Measurements from ENCODE around the gene SRP68.

Gene SRP68

GRCh38 chr17:76004750-76005262 lies 67.5 kb downstream of the SRP68 start:
- H3K9me3 ChIP-seq (replicated peaks; ENCODE audit: insufficient read depth, low read length) = no peaks in the 10 kb centered on the region
- H3K27ac ChIP-seq (ENCODE audit: low read length) = no peak overlapping the region
- H3K4me3 ChIP-seq (ENCODE audit: low read length) = no peak overlapping the region
- no peak overlapping the region for H2AFZ ChIP-seq (ENCODE audit: low read length)
- no peaks in the 10 kb centered on the region for H3K9me2 ChIP-seq (replicated peaks; ENCODE audit: insufficient read depth, low read length)
- no peaks in the 10 kb centered on the region for H3F3A ChIP-seq (ENCODE audit: insufficient read depth, low read length)
- TF ChIP-seq CTCF (IDR thresholded peaks at IDR 0.05; ENCODE audit: low read length) = no peak
- TF ChIP-seq EZH2 (optimal IDR thresholded peaks at IDR 0.05; ENCODE audit: low read depth, low read length) = no peak
- no peak for TF ChIP-seq EZH2phosphoT487 (IDR thresholded peaks at IDR 0.05; ENCODE audit: low read length)
- no peak for DNase-seq
- H4K20me1 ChIP-seq (ENCODE audit: insufficient read depth, low read length) = no peaks in the 10 kb centered on the region
- no peak overlapping the region for H3K9ac ChIP-seq (ENCODE audit: low read length)
- peaks cover 14% of the 10 kb centered on the region for H3K27me3 ChIP-seq (replicated peaks; ENCODE audit: insufficient read depth, low read length)
- H3K36me3 ChIP-seq (replicated peaks; ENCODE audit: insufficient read depth, low read length) = no peaks in the 10 kb centered on the region
- H3K4me1 ChIP-seq (ENCODE audit: low read length) = no peaks in the 10 kb centered on the region
- no peak overlapping the region for H3K4me2 ChIP-seq (ENCODE audit: low read depth, low read length)
- no peaks in the 10 kb centered on the region for H3K79me2 ChIP-seq (ENCODE audit: low read length)

- no peaks in the 10 kb centered on the region for H3F3A ChIP-seq (ENCODE audit: insufficient read depth, low read length)
- H3K27ac ChIP-seq (ENCODE audit: low read length) = no peak overlapping the region
- DNase-seq = no peak
- H2AFZ ChIP-seq (ENCODE audit: low read length) = no peak overlapping the region
- peaks cover 6% of the 10 kb centered on the region for H3K27me3 ChIP-seq (replicated peaks; ENCODE audit: insufficient read depth, low read length)
- H3K36me3 ChIP-seq (replicated peaks; ENCODE audit: insufficient read depth, low read length) = no peaks in the 10 kb centered on the region
- TF ChIP-seq EZH2 (optimal IDR thresholded peaks at IDR 0.05; ENCODE audit: low read depth, low read length) = no peak
- no peak for TF ChIP-seq CTCF (IDR thresholded peaks at IDR 0.05; ENCODE audit: low read length)
- TF ChIP-seq EZH2phosphoT487 (IDR thresholded peaks at IDR 0.05; ENCODE audit: low read length) = no peak
- H3K4me1 ChIP-seq (ENCODE audit: low read length) = no peaks in the 10 kb centered on the region
- no peaks in the 10 kb centered on the region for H3K79me2 ChIP-seq (ENCODE audit: low read length)
- no peaks in the 10 kb centered on the region for H3K9me2 ChIP-seq (replicated peaks; ENCODE audit: insufficient read depth, low read length)
- no peak overlapping the region for H3K4me3 ChIP-seq (ENCODE audit: low read length)
- H3K9me3 ChIP-seq (replicated peaks; ENCODE audit: insufficient read depth, low read length) = no peaks in the 10 kb centered on the region
- H3K9ac ChIP-seq (ENCODE audit: low read length) = no peak overlapping the region
- H4K20me1 ChIP-seq (ENCODE audit: insufficient read depth, low read length) = no peaks in the 10 kb centered on the region
- H3K4me2 ChIP-seq (ENCODE audit: low read depth, low read length) = no peak overlapping the region
Observed at GRCh38 chr17:76003915-76004314, 68.4 kb downstream of the SRP68 start.

GRCh38 chr17:76002100-76002499 lies 70.2 kb downstream of the SRP68 start:
- DNase-seq = no peak
- H3K27me3 ChIP-seq (replicated peaks; ENCODE audit: insufficient read depth, low read length) = no peaks in the 10 kb centered on the region
- H3K4me1 ChIP-seq (ENCODE audit: low read length) = no peaks in the 10 kb centered on the region
- H4K20me1 ChIP-seq (ENCODE audit: insufficient read depth, low read length) = no peaks in the 10 kb centered on the region
- H2AFZ ChIP-seq (ENCODE audit: low read length) = no peak overlapping the region
- TF ChIP-seq EZH2 (optimal IDR thresholded peaks at IDR 0.05; ENCODE audit: low read depth, low read length) = no peak
- TF ChIP-seq EZH2phosphoT487 (IDR thresholded peaks at IDR 0.05; ENCODE audit: low read length) = no peak
- TF ChIP-seq CTCF (IDR thresholded peaks at IDR 0.05; ENCODE audit: low read length) = no peak
- no peak overlapping the region for H3K9ac ChIP-seq (ENCODE audit: low read length)
- no peak overlapping the region for H3K27ac ChIP-seq (ENCODE audit: low read length)
- H3K79me2 ChIP-seq (ENCODE audit: low read length) = no peaks in the 10 kb centered on the region
- no peaks in the 10 kb centered on the region for H3F3A ChIP-seq (ENCODE audit: insufficient read depth, low read length)
- no peak overlapping the region for H3K4me2 ChIP-seq (ENCODE audit: low read depth, low read length)
- H3K4me3 ChIP-seq (ENCODE audit: low read length) = no peak overlapping the region
- H3K9me2 ChIP-seq (replicated peaks; ENCODE audit: insufficient read depth, low read length) = no peaks in the 10 kb centered on the region
- no peaks in the 10 kb centered on the region for H3K36me3 ChIP-seq (replicated peaks; ENCODE audit: insufficient read depth, low read length)
- H3K9me3 ChIP-seq (replicated peaks; ENCODE audit: insufficient read depth, low read length) = no peaks in the 10 kb centered on the region

All from MM.1S (cell line).